ENCODE data around the gene PCNX2.

The PCNX2 gene

DNA sequence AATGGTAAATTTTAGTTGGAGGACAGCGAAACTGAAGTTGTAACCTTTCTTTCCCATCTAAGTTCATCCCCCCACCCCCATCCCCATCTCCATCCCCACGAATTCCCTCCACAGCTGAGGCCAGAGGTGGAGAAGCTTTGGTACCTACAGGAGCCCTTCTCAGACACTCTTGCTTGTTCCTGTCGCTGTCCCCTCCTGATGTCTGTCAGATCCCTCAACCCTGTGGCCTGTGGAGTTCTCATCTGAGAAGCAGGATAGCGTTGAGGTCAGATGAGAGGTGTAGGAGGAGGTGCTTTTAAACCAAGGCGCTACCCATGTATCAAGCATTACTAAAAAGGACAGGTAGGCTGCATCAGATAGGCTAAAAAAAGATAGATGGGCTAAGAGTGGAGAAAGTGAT is 344.3 kb downstream of the PCNX2 start:
- peak; percentile 10 for DNase-seq

DNA sequence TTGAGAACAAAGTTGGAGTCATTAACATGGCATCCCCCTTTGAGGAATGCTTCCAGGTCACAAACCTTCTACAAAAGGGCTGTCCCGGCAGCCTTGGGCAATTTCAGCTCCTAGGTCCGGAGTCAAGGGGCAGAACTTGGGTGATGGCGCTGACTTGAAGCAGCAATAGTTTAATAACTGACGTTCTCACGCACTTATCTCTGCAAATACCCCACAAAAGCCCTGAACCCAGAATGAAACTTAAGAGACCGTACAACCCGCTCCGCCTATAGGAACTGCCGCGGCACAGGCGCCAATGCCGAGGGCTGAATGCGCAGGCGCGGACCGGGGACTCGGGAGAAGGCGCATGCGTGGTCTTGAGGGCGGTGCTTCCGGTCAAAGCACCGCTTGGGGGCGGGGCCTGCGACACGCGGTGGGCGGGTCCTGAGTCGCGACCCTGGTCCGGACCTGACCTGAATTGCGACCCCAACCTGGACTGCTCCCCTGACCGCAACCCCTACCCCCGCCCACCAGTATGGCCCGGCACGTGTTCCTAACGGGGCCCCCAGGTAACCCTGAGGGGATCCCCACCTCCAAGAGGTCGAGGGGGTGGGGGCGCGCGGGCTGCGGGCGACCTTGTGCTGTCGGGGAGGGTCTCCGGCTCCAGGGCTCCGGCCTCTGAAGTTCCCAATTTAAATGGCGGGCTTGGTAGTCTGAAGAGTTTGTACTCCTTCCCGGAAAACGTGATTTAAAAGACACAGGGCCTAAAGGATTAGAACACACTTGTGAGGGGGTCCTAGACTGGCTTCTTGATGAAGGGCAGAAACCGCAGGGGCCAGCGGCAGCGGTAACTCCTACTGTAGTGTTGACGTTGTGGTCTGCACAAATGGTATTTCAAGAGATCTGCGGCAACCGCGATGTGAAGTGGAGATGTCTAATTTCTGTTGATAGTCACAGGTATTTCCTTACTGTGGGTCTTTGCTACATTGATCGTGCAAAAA is 345.0 kb downstream of the PCNX2 start, which contains the start of gene NTPCR:
Gene NTPCR (plus strand): TSS at position 415 of the 980 bp plus-strand sequence. CDS start 100 bp downstream, at position 515.
- DNase-seq = peak; percentile 97

DNA sequence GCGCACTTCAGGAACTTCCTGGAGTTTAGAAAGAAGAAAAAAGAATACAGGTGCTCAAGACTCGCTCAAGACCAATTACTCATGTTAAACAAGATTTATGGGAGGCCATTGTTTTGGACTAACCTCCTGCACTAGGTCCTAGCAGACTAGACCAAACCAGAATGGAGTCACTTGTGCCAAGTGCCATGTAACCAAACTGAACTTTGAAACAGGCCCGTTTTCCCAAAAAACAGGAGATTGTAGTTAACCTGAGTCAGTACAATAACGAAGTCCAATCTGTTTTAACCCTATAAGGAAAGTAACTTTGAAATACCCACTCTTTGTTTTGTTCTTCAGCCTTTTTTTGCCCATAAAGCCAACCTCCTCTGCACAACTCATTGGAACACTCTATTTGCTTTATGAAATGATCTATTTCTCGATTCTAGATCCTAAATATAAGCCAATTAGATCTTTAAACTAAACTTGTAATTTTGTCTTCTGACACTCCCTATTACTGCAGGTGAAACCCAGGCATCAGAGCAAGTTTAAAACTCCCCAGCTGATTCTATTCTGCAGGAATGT is 345.8 kb downstream of the PCNX2 start:
- no peak for DNase-seq

- no peak for DNase-seq
These were observed 351.2 kb downstream of the PCNX2 start for GRCh38 chr1:232944347-232944746.

- DNase-seq = peak; percentile 42
These were observed 351.8 kb downstream of the PCNX2 start for GRCh38 chr1:232943679-232944252.

- no peak for DNase-seq
These were observed 352.9 kb downstream of the PCNX2 start for GRCh38 chr1:232942413-232943294.

DNA sequence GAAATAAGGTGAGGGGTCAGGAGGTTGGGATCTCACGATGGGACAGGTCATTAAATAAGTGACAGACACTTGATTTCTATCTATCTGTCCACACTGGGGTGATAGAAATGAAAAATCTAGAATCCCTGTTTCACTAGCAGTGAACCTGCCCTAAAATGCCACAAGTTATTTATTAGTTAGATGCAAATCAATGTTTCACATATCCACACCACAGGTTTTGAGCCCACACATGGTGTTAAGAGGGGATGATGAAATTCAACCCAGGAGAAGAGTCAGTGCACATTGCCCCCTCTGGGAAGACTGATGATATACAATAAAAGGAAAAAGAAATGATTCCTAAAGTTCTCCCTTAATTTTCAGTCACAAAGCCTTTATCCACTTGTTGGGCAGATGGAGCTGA is 355.3 kb downstream of the PCNX2 start:
- no peak for DNase-seq

- DNase-seq = no peak
These were observed 355.8 kb downstream of the PCNX2 start for GRCh38 chr1:232939748-232940147.

DNA sequence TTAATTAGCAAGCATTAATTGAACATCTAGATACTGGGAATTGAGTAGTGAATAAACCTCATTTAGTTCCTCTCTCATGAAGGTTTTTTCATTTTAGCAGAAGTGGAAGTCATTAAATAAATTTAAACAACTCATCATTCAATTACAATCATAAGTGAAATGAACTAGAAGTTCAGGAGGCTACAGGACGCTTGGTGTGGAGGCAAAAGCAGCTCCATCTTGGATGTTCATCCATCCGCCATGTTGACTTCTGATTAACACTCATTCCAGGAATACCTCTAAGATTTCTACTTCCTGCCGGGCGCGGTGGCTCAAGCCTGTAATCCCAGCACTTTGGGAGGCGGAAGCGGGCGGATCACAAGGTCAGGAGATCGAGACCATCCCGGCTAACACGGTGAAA is 356.6 kb downstream of the PCNX2 start:
- DNase-seq = no peak

DNA sequence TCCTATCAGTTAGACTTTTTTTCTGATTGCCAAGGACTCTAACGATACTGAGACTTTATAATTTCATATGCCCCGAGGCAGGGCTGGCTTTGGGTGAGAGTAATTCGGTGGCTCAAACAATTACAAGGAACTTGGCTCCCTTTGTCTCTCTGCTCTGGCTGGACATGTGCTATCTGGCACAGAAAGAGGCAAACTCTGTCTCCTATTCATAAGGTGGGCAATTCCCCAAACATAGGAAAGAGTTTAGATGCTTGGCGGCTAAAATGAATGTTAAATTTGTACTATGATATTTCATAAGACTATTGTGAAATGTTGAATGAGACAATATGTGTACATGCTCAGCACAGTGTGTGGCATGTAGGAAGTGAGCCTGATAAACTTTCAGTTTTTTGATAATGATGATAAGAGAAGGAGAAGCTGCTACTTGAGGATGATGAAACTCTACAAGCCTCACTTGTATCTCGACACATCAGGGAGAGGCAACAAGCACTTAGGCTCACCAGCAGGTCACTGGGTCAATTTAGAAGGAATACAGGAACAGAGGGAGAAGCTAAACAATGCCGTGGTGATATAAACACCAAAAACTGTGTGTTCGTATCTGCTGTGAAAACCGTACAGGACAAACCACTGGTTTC is 357.7 kb downstream of the PCNX2 start:
- DNase-seq = no peak

GRCh38 chr1:232936941-232937340 is 358.6 kb downstream of the PCNX2 start:
- no peak for DNase-seq

Data from stimulated activated CD4-positive, alpha-beta T cell treated with anti-CD3 and anti-CD28 coated beads, Interleukin-4, amount 100 ng/mL, for 24 hours (primary cell).